Liver (tissue), 9 donors: Measurements from ENCODE around the gene TEX36. TPM values are rescaled to one million over a fixed set of nuclear protein-coding genes. Genes with fewer than 3 reads are reported as not detected.
"Not testable (repeated sequence)": the region's sequence is repeated elsewhere in the genome, so short reads cannot be mapped to it uniquely, and the experiment has no call there.

Experiments used
- DNase-seq: peaks from one replicate; pipeline ENCODE4 v3.0.0-alpha.2; 2017; ENCODE audit warnings: low spot score
- H3K27ac ChIP-seq, 2 donors: one replicate each; pipeline ENCODE4 v1.7.0; 2013; ENCODE audit warnings: inconsistent platforms in 2 of 2, low read length in 2 of 2, control low read depth in 1 of 2, low read depth in 1 of 2, mild to moderate bottlenecking in 1 of 2
- H3K27me3 ChIP-seq, 4 donors: one replicate each; pipeline versions ENCODE4 v1.6.1 to v1.7.0; 2013; ENCODE audit warnings: low read length in 3 of 4, inconsistent platforms in 1 of 4, mild to moderate bottlenecking in 1 of 4, moderate library complexity in 1 of 4; ENCODE audit not compliant: control insufficient read depth in 4 of 4, insufficient read depth in 4 of 4
- H3K36me3 ChIP-seq, 4 donors: one replicate each; pipeline versions ENCODE4 v1.6.1 to v1.7.0; 2013; ENCODE audit warnings: low read length in 3 of 4, mild to moderate bottlenecking in 3 of 4, low read depth in 1 of 4, moderate library complexity in 1 of 4; ENCODE audit not compliant: control insufficient read depth in 4 of 4, insufficient read depth in 3 of 4
- H3K4me1 ChIP-seq, 4 donors: one replicate each; pipeline versions ENCODE4 v1.6.1 to v1.7.0; 2013; ENCODE audit warnings: low read length in 3 of 4, mild to moderate bottlenecking in 3 of 4, moderate library complexity in 1 of 4; ENCODE audit not compliant: control insufficient read depth in 4 of 4, insufficient read depth in 4 of 4
- H3K4me3 ChIP-seq, 3 donors: one replicate each; pipeline versions ENCODE4 v1.6.1 to v1.7.0; 2013; ENCODE audit warnings: low read length in 3 of 3, control low read depth in 1 of 3, low read depth in 1 of 3, mild to moderate bottlenecking in 1 of 3
- H3K9ac ChIP-seq, 2 donors: one replicate each; pipeline ENCODE4 v1.7.0; 2013; ENCODE audit warnings: low read length in 2 of 2, mild to moderate bottlenecking in 2 of 2, moderate library complexity in 2 of 2, control low read depth in 1 of 2, low read depth in 1 of 2
- H3K9me3 ChIP-seq, 4 donors: one replicate each; pipeline versions ENCODE4 v1.6.1 to v1.7.0; 2013; ENCODE audit warnings: low read length in 3 of 4; ENCODE audit not compliant: control insufficient read depth in 4 of 4
- ATF3 ChIP-seq: IDR thresholded peaks from 2 replicates; pipeline ENCODE4 v1.6.1; 2016; ENCODE audit warnings: antibody characterized with exemption
- CTCF ChIP-seq: fragments of 150-350 bp; IDR thresholded peaks from 2 replicates; pipeline ENCODE4 v1.5.1; 2017; ENCODE audit warnings: improper control_type of control experiment, low read depth, low read length; ENCODE audit not compliant: missing input control
- EGR1 ChIP-seq, 2 donors: IDR thresholded peaks; 2 replicates each; pipeline ENCODE4 v1.6.1; 2016 to 2018; ENCODE audit warnings: antibody characterized with exemption in 2 of 2, low read depth in 2 of 2
- FOXA1 ChIP-seq: IDR thresholded peaks from 2 replicates; pipeline ENCODE4 v1.6.1; 2016; ENCODE audit warnings: antibody characterized with exemption
- FOXA2 ChIP-seq: IDR thresholded peaks from 2 replicates; pipeline ENCODE4 v1.6.1; 2016; ENCODE audit warnings: antibody characterized with exemption
- HNF4A ChIP-seq, 2 donors: conservative IDR thresholded peaks; 2 replicates each; pipeline ENCODE4 v1.6.1; 2016; ENCODE audit warnings: antibody characterized with exemption in 2 of 2, mild to moderate bottlenecking in 2 of 2
- HNF4G ChIP-seq: IDR thresholded peaks from 2 replicates; pipeline ENCODE4 v1.6.1; 2016; ENCODE audit warnings: antibody characterized with exemption
- JUND ChIP-seq, 2 donors: IDR thresholded peaks; 2 replicates each; pipeline ENCODE4 v1.6.1; 2016; ENCODE audit warnings: antibody characterized with exemption in 2 of 2
- MAX ChIP-seq: IDR thresholded peaks from 2 replicates; pipeline ENCODE4 v1.6.1; 2016; ENCODE audit warnings: antibody characterized with exemption
- NR2F2 ChIP-seq: IDR thresholded peaks from 2 replicates; pipeline ENCODE4 v1.6.1; 2016; ENCODE audit warnings: antibody characterized with exemption
- RAD21 ChIP-seq, 2 donors: IDR thresholded peaks; 2 replicates each; pipeline ENCODE4 v1.6.1; 2016; ENCODE audit warnings: antibody characterized with exemption in 2 of 2, mild to moderate bottlenecking in 2 of 2
- RXRA ChIP-seq, 2 donors: IDR thresholded peaks; 2 replicates each; pipeline ENCODE4 v1.6.1; 2017 to 2018; ENCODE audit warnings: antibody characterized with exemption in 2 of 2, mild to moderate bottlenecking in 1 of 2
- SP1 ChIP-seq: IDR thresholded peaks from 2 replicates; pipeline ENCODE4 v1.6.1; 2018; ENCODE audit warnings: antibody characterized with exemption, mild to moderate bottlenecking
- TAF1 ChIP-seq: conservative IDR thresholded peaks from 2 replicates; pipeline ENCODE4 v1.6.1; 2016; ENCODE audit warnings: antibody characterized with exemption, mild to moderate bottlenecking
- YY1 ChIP-seq: IDR thresholded peaks from 2 replicates; pipeline ENCODE4 v1.6.1; 2016; ENCODE audit warnings: antibody characterized with exemption, mild to moderate bottlenecking
- ZBTB33 ChIP-seq: IDR thresholded peaks from 2 replicates; pipeline ENCODE4 v1.6.1; 2016; ENCODE audit warnings: antibody characterized with exemption
- WGBS: extraction: QIAGEN DNeasy Blood & Tissue Kit; methylation state at CpG from one replicate; pipeline ENCODE4 v1.1.7; 2013; 5-methylcytosine and 5-hydroxymethylcytosine counted together
- polyA plus RNA-seq, 2 donors: library from polyadenylated mRNA; stranded (reverse) in 1 of 2; unstranded in 1 of 2; fragments of 200-250 nt in 1 of 2; fragments of >200 nt in 1 of 2; fragmentation: Nextera tagmentation in 1 of 2; extraction: Ambion mirVana in 1 of 2; gene quantifications; one replicate each; pipeline versions ENCODE4 v1.2.1 to v1.2.3, GENCODE V29; 2013 to 2015
- total RNA-seq, 2 donors: library from RNA; depleted of rRNA; stranded (reverse); fragments of >200 nt; gene quantifications; one replicate each; pipeline ENCODE4 v1.2.3, GENCODE V29; 2014
- donor health status: healthy.
- donor health status: healthy.
- donor health status: healthy.
- donor health status: healthy.
- donor health status: healthy.

The TEX36 gene
- total and polyA plus RNA-seq, 4 donors, result not detected

- 88% methylated on average over 1 of the region's 1 CpG for WGBS
- H3K9ac ChIP-seq, result no peak overlapping the region
- no peak overlapping the region for H3K27ac ChIP-seq
- no peaks in the 10 kb centered on the region for H3K36me3 ChIP-seq
- H3K4me3 ChIP-seq, result no peak overlapping the region
- no peaks in the 10 kb centered on the region for H3K9me3 ChIP-seq
- no peaks in the 10 kb centered on the region for H3K4me1 ChIP-seq
- DNase-seq, result no peak
- H3K27me3 ChIP-seq, result no peaks in the 10 kb centered on the region
- TF ChIP-seq TAF1 (no peak), EGR1 (IDR thresholded peaks at IDR 0.05; ENCODE audit: low read depth in 2 of 2) (no peak), CTCF (no peak), FOXA2 (no peak), HNF4A (conservative IDR thresholded peaks at IDR 0.05) (no peak), NR2F2 (no peak), FOXA1 (no peak)
Observed at GRCh38 chr10:125659071-125659470, 23.9 kb downstream of the TEX36 start.

GRCh38 chr10:125656523-125656922, 26.4 kb downstream of the TEX36 start:
- Histone ChIP-seq H3K27me3 (no peaks in the 10 kb centered on the region), H3K9me3 (no peaks in the 10 kb centered on the region), H3K4me1 (no peaks in the 10 kb centered on the region), H3K4me3 (no peak overlapping the region), H3K36me3 (no peaks in the 10 kb centered on the region), H3K27ac (no peak overlapping the region), H3K9ac (no peak overlapping the region)
- 78% methylated on average over 3 of the region's 3 CpGs for WGBS
- DNase-seq, result no peak
- TF ChIP-seq HNF4A (conservative IDR thresholded peaks at IDR 0.05) (no peak), JUND (IDR thresholded peaks at IDR 0.05) (no peak), TAF1 (no peak), ZBTB33 (no peak), FOXA2 (no peak), RXRA (IDR thresholded peaks at IDR 0.05) (no peak)

- WGBS, result 94% methylated on average over 1 of the region's 2 CpGs
- H3K4me1 ChIP-seq, result not testable (repeated sequence)
Observed at GRCh38 chr10:125653113-125653512, 29.9 kb downstream of the TEX36 start.

GRCh38 chr10:125646311-125646710, 36.7 kb downstream of the TEX36 start:
- no peak for DNase-seq
- H3K4me3 ChIP-seq, result no peak overlapping the region
- no peaks in the 10 kb centered on the region for H3K27me3 ChIP-seq
- H3K9me3 ChIP-seq, result peaks cover 0 to 2% (median 0%) of the 10 kb centered on the region in 4 donors
- H3K4me1 ChIP-seq, result no peaks in the 10 kb centered on the region
- WGBS, result 19% methylated on average over 1 of the region's 1 CpG
- H3K36me3 ChIP-seq, result no peaks in the 10 kb centered on the region
- H3K9ac ChIP-seq, result no peak overlapping the region
- no peak overlapping the region for H3K27ac ChIP-seq
- TF ChIP-seq MAX (no peak), NR2F2 (no peak), FOXA2 (no peak), HNF4G (no peak), YY1 (no peak), SP1 (no peak), ATF3 (no peak), RXRA (IDR thresholded peaks at IDR 0.05) (no peak), TAF1 (no peak), RAD21 (IDR thresholded peaks at IDR 0.05) (no peak)

More at GRCh38 chr10:125653113-125653512, 29.9 kb downstream of the TEX36 start:
- DNase-seq, H3K9me3 ChIP-seq, H3K27me3 ChIP-seq, H3K27ac ChIP-seq, H3K36me3 ChIP-seq, H3K9ac ChIP-seq, H3K4me3 ChIP-seq: not testable (repeated sequence)
